ENCODE data around the gene ERRFI1.

Gene ERRFI1

DNA sequence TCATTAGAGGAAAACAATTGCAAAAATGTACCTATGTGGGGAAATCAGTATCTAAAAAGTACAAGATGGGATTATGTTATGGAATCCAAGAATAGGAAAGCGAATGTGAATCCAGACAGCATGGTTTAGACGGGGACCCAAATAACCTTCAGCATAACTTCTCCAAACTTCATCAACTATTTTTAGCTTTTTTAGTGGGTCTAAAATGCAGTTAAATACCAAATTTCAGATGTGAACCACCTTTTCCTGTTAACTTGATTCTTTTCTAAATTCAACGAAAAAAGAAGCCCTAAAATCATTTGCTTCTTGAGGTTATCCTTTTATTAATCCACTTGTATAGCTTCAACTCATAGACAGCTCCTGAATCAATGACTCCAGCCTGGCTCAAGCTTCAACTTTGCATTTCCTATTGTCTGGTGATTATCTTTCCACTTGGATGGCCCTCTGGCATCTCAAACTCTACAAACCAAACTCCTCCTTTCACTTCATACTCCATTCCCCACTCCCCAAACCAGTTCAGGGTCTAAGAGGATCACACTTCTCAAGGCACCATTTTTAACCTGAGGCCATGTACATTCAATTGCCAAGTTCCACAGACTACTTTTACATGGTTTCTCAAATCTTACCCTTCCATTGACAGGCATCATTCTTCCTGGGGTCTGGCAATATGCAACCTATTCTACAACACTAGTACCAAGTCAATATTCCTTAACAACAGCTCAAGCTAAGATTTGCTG lies 7.4 kb downstream of the ERRFI1 start:
- TF ChIP-seq, protein P1, sequence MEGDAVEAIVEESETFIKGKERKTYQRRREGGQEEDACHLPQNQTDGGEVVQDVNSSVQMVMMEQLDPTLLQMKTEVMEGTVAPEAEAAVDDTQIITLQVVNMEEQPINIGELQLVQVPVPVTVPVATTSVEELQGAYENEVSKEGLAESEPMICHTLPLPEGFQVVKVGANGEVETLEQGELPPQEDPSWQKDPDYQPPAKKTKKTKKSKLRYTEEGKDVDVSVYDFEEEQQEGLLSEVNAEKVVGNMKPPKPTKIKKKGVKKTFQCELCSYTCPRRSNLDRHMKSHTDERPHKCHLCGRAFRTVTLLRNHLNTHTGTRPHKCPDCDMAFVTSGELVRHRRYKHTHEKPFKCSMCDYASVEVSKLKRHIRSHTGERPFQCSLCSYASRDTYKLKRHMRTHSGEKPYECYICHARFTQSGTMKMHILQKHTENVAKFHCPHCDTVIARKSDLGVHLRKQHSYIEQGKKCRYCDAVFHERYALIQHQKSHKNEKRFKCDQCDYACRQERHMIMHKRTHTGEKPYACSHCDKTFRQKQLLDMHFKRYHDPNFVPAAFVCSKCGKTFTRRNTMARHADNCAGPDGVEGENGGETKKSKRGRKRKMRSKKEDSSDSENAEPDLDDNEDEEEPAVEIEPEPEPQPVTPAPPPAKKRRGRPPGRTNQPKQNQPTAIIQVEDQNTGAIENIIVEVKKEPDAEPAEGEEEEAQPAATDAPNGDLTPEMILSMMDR (IDR thresholded peaks at IDR 0.05): no peak
- Histone ChIP-seq H3K27ac (peak overlapping the region; percentile 7 to 18), H3K4me3 (no peak overlapping the region)
- DNase-seq (ENCODE audit: low spot score): no peak

DNA sequence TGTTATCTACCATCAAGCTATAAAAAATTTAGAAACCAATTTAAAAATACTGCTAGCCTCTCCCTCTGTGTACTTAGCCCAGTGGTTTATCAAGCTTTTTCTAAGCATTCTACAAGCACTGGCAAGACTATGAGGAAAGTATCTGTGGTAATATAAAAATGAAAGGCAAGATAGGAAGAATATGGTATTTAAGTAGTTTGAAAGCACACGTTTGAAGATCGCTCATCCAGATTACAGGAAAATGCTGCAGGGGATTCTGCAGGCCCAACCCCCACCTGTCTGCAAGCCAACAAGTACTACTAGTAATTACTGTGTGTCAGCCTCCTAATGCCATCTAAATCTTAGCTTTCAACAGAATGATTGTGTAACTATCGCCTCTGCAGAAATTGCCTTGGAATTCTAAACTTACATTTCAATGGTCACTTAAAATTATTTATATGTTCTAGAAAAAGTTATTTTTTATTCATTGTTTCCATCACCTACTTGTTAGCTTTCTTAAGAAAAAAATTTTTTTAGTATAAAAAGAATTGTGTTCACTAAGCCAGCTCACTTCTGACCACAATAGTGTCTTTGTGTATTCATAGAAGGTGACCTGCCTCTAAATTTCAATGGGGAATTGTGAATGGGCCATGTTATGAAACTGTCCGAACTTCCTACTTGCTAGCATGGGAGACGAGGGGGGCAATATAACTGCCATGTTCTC lies 8.5 kb downstream of the ERRFI1 start:
- H3K27ac ChIP-seq: peak overlapping the region; percentile 18 to 57
- no peak for DNase-seq (ENCODE audit: low spot score)
- H3K4me3 ChIP-seq: peak overlapping the region; percentile 30
- TF ChIP-seq, protein P1 (IDR thresholded peaks at IDR 0.05): no peak

DNA sequence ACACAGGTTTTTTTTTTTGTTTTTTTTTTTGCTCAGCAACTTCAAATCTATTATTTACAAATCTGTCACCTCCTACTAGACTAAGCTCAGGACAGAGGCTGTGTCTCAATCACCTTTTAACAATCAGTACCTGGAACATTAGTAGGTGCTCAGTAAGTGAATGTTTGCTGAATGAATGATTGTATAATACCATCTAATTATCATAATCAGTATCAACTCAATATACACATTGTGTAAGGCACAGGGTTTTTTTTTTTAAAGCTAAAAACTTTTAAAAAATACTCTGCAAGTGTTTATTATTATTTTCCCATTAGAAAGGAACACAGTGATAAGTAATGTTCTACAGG lies 9.2 kb downstream of the ERRFI1 start:
- H3K4me3 ChIP-seq: no peak overlapping the region
- DNase-seq (ENCODE audit: low spot score): no peak
- TF ChIP-seq, protein P1 (IDR thresholded peaks at IDR 0.05): no peak
- peak overlapping the region in 1 of 2 donors; percentile 12 for H3K27ac ChIP-seq

DNA sequence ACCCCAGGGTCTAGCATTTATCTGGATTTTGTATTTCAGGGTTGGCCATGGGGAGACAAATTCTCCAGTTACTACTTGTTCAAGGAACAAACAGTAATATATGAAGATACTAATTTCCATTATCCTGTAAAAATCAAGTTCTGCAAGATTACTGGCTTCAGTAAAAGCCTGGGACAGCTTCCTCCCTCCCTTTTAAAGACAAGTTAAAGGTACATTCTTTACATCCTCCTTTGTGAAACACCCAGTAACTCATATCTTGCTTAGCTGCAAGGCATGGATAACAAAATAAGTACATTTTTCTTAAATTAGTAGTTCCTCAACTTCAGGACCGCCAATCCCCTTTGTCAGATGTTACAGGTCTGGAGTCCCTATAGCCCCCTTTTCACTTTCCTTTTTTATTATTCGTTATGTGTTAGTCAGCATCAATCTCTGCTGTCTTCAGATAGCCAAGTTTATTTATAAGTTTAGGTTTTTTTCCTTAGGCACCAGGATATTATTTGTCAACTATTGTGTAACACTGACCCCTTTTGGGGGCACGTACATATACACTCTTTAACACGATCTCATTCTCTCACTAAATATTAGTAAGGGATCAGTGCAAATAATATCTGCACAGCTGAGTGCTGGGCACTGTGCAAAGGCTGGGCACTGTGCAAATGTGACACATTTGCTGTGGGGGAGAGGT lies 9.8 kb downstream of the ERRFI1 start:
- TF ChIP-seq, protein P1 (IDR thresholded peaks at IDR 0.05): no peak
- DNase-seq (ENCODE audit: low spot score): no peak
- H3K4me3 ChIP-seq: peak overlapping the region; percentile 55

DNA sequence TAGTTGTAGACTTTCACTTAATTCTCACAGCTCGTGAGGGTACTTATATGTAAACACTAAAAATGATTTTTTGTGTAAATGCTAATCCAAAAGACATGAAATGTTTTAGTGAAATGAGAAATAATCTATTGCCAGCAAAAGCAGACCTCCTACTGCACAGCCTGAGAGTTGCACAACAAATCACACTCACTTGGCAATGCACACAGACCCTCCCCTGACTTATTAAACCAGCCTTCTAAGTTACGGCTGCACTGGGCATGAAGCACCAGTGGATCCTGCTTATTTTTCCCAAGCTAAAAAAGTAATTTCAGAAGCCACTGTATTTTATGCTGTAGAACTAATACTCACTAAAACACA lies 10.3 kb downstream of the ERRFI1 start:
- DNase-seq (ENCODE audit: low spot score): no peak
- TF ChIP-seq, protein P1 (IDR thresholded peaks at IDR 0.05): no peak
- Histone ChIP-seq H3K27ac (peak overlapping the region; percentile 56 to 81), H3K4me3 (peak overlapping the region; percentile 55)

More for the DNA sequence above, 9.8 kb downstream of the ERRFI1 start:
- peak overlapping the region; percentile 12 to 81 for H3K27ac ChIP-seq

DNA sequence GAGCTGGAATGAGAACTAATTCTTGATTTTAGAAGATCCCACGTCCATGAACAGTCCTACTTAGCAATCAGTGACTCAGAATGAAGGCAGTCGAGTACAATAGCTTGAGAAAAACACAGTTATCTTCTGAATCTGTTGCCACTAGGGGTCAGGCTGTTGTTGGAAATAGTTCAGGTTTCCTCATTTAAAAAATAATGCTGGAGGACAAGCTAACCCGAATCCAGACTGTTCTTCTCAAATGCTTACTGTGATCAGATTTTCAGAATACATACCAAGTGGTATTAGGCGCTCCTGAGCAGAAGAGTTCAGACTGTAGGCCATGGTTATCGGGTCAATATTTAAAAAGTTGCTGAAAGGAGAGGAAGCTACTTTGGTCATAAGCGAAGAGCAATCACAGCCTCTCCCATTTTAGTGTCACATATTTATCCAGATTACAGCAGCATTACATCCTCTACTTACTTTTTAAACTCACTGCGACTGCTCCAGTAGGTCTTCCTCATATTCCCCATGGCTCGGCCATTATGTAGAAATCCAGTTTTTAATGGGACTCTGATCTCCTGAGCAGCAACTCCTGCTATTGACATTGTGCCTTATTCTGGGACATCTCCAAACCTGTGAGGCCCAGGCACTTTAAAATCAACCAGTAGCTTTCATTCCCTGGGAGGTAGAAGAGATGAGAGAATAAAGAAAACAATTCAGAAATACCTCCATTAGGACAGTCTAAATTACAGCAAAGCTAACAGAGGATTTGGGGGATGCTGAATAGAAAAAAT lies 10.9 kb downstream of the ERRFI1 start:
- TF ChIP-seq, protein P1 (IDR thresholded peaks at IDR 0.05): peak; percentile 18
- peak overlapping the region; percentile 56 to 81 for H3K27ac ChIP-seq
- H3K4me3 ChIP-seq: peak overlapping the region; percentile 55
- no peak for DNase-seq (ENCODE audit: low spot score)
